ENCODE results near the gene MAMDC4. TPM values are rescaled to one million over a fixed set of nuclear protein-coding genes. Genes with fewer than 3 reads are reported as not detected.

The MAMDC4 gene
- total RNA-seq, 1 donor from 2014 or later, result 8.5 TPM

DNA sequence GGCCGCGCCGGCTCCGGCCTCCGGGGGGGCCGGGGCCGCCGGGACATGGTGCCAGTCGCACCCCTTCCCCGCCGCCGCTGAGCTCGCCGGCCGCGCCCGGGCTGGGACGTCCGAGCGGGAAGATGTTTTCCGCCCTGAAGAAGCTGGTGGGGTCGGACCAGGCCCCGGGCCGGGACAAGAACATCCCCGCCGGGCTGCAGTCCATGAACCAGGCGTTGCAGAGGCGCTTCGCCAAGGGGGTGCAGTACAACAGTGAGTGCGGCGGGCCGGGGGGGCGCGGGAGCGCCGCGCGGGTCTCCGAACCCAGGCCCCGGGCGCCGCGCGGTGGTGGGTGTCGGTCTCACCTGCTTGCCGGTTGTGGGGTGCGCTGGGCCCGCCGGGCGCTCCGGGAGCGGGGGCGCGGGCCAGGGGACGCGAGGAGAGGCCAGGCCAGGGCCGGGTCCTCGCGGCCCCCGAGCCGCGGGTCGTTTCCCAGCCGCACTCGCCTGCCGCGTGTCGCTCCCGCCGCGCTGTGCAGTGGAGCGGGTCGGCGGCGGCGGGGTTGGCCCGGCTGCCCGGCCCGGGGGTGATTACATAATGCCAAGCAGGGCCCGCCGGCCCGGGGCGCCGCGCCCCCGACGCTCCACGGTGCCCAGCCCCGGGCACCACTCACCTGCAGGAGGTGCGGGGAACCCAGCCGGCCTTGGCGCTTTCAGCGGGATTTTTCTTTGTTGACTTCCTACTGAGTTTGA is 43.9 kb upstream of the MAMDC4 start:
- Histone ChIP-seq H3K9me3 (ENCODE audit: insufficient read depth, low read depth, low read length) (no peaks in the 10 kb centered on the region), H2AFZ (ENCODE audit: low read depth, low read length) (peak overlapping the region; percentile 66), H3K4me2 (ENCODE audit: low read length) (peak overlapping the region; percentile 94), H3K4me1 (ENCODE audit: insufficient read depth, low read length) (peaks cover 19% of the 10 kb centered on the region), H3K27me3 (ENCODE audit: insufficient read depth, low read length) (no peaks in the 10 kb centered on the region), H3K27ac (ENCODE audit: low read depth, low read length) (peak overlapping the region; percentile 61), H3K36me3 (ENCODE audit: insufficient read depth, low read length) (peaks cover 8% of the 10 kb centered on the region), H3K4me3 (ENCODE audit: insufficient read depth, low read depth, low read length) (peak overlapping the region; percentile 66), H3K9ac (ENCODE audit: low read length) (peak overlapping the region; percentile 90), H3K79me2 (ENCODE audit: insufficient read depth, low read length) (peaks cover 54% of the 10 kb centered on the region), H4K20me1 (ENCODE audit: insufficient read depth, low read length) (peaks cover 44% of the 10 kb centered on the region)
- Mint-ChIP-seq H3K9me3 (ENCODE audit: unreplicated experiment) (no peaks in the 10 kb centered on the region), H3K27me3 (ENCODE audit: low read depth, unreplicated experiment) (no peaks in the 10 kb centered on the region), H3K4me3 (ENCODE audit: unreplicated experiment) (peak overlapping the region; percentile 91), H3K36me3 (ENCODE audit: low read depth, unreplicated experiment) (peaks cover 8% of the 10 kb centered on the region), H3K4me1 (ENCODE audit: low read depth, unreplicated experiment) (peaks cover 13% of the 10 kb centered on the region), H3K27ac (ENCODE audit: unreplicated experiment) (peak overlapping the region; percentile 91)
- no peak for DNase-seq (ENCODE audit: low read depth)
- TF ChIP-seq EZH2 (IDR thresholded peaks at IDR 0.05; ENCODE audit: insufficient read depth, low read length) (no peak), CTCF (IDR thresholded peaks at IDR 0.05; ENCODE audit: insufficient read depth, low read depth, low read length) (no peak)
- FAIRE-seq, result no peak

DNA sequence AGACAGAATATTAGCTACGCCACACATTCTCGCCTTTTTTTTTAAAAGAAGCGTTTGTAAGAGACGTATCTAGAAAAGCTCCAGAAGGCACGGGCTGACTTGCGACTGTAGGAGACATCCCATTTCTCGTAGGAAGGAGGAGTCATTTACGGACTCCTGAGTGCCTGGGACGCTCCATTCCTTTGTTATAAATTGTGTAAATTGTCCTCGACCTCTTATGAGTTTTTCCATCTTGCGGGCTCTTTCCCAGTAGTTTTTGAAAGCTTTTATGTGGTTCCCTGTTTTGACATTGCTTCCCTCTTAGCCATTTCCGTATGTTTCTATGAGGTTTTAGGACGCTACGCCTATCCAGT is 43.4 kb upstream of the MAMDC4 start:
- FAIRE-seq (no peak), DNase-seq (ENCODE audit: low read depth) (peak; percentile 40)
- H3K4me1 Mint-ChIP-seq (ENCODE audit: low read depth, unreplicated experiment), result peaks cover 13% of the 10 kb centered on the region
- Histone ChIP-seq H3K4me2 (ENCODE audit: low read length) (peak overlapping the region; percentile 94), H3K27ac (ENCODE audit: low read depth, low read length) (peak overlapping the region; percentile 13), H3K4me1 (ENCODE audit: insufficient read depth, low read length) (peaks cover 19% of the 10 kb centered on the region), H4K20me1 (ENCODE audit: insufficient read depth, low read length) (peaks cover 47% of the 10 kb centered on the region), H3K27me3 (ENCODE audit: insufficient read depth, low read length) (no peaks in the 10 kb centered on the region), H3K36me3 (ENCODE audit: insufficient read depth, low read length) (peaks cover 9% of the 10 kb centered on the region), H3K4me3 (ENCODE audit: insufficient read depth, low read depth, low read length) (peak overlapping the region; percentile 66), H3K79me2 (ENCODE audit: insufficient read depth, low read length) (peaks cover 58% of the 10 kb centered on the region), H3K9me3 (ENCODE audit: insufficient read depth, low read depth, low read length) (no peaks in the 10 kb centered on the region), H2AFZ (ENCODE audit: low read depth, low read length) (no peak overlapping the region), H3K9ac (ENCODE audit: low read length) (peak overlapping the region; percentile 90)
- peaks cover 9% of the 10 kb centered on the region for H3K36me3 Mint-ChIP-seq (ENCODE audit: low read depth, unreplicated experiment)
- no peaks in the 10 kb centered on the region for H3K27me3 Mint-ChIP-seq (ENCODE audit: low read depth, unreplicated experiment)
- H3K4me3 Mint-ChIP-seq (ENCODE audit: unreplicated experiment), result peak overlapping the region; percentile 91
- H3K9me3 Mint-ChIP-seq (ENCODE audit: unreplicated experiment), result no peaks in the 10 kb centered on the region
- H3K27ac Mint-ChIP-seq (ENCODE audit: unreplicated experiment), result peak overlapping the region; percentile 91
- TF ChIP-seq EZH2 (IDR thresholded peaks at IDR 0.05; ENCODE audit: insufficient read depth, low read length), result no peak

- no peak overlapping the region for H2AFZ ChIP-seq (ENCODE audit: low read depth, low read length)
- Mint-ChIP-seq H3K36me3 (ENCODE audit: low read depth, unreplicated experiment) (peaks cover 15% of the 10 kb centered on the region), H3K27ac (ENCODE audit: unreplicated experiment) (no peak overlapping the region), H3K4me1 (ENCODE audit: low read depth, unreplicated experiment) (peaks cover 5% of the 10 kb centered on the region), H3K27me3 (ENCODE audit: low read depth, unreplicated experiment) (no peaks in the 10 kb centered on the region), H3K9me3 (ENCODE audit: unreplicated experiment) (no peaks in the 10 kb centered on the region), H3K4me3 (ENCODE audit: unreplicated experiment) (no peak overlapping the region)
- no peak overlapping the region for H3K27ac ChIP-seq (ENCODE audit: low read depth, low read length)
- TF ChIP-seq CTCF (IDR thresholded peaks at IDR 0.05; ENCODE audit: insufficient read depth, low read depth, low read length), result no peak
- TF ChIP-seq EZH2 (IDR thresholded peaks at IDR 0.05; ENCODE audit: insufficient read depth, low read length), result no peak
- H3K79me2 ChIP-seq (ENCODE audit: insufficient read depth, low read length), result peaks cover 72% of the 10 kb centered on the region
- peaks cover 70% of the 10 kb centered on the region for H4K20me1 ChIP-seq (ENCODE audit: insufficient read depth, low read length)
- H3K4me1 ChIP-seq (ENCODE audit: insufficient read depth, low read length), result peaks cover 3% of the 10 kb centered on the region
- H3K9me3 ChIP-seq (ENCODE audit: insufficient read depth, low read depth, low read length), result no peaks in the 10 kb centered on the region
- DNase-seq (ENCODE audit: low read depth) (no peak), FAIRE-seq (no peak)
- no peak overlapping the region for H3K4me3 ChIP-seq (ENCODE audit: insufficient read depth, low read depth, low read length)
- H3K9ac ChIP-seq (ENCODE audit: low read length), result no peak overlapping the region
- H3K4me2 ChIP-seq (ENCODE audit: low read length), result no peak overlapping the region
- peaks cover 13% of the 10 kb centered on the region for H3K36me3 ChIP-seq (ENCODE audit: insufficient read depth, low read length)
- H3K27me3 ChIP-seq (ENCODE audit: insufficient read depth, low read length), result no peaks in the 10 kb centered on the region
These were observed 37.3 kb upstream of the MAMDC4 start for GRCh38 chr9:136814725-136815421.
